ENCODE data around the gene ST6GALNAC3.
"Not testable (repeated sequence)": the region's sequence is repeated elsewhere in the genome, so short reads cannot be mapped to it uniquely, and the experiment has no call there.

Gene ST6GALNAC3

DNA sequence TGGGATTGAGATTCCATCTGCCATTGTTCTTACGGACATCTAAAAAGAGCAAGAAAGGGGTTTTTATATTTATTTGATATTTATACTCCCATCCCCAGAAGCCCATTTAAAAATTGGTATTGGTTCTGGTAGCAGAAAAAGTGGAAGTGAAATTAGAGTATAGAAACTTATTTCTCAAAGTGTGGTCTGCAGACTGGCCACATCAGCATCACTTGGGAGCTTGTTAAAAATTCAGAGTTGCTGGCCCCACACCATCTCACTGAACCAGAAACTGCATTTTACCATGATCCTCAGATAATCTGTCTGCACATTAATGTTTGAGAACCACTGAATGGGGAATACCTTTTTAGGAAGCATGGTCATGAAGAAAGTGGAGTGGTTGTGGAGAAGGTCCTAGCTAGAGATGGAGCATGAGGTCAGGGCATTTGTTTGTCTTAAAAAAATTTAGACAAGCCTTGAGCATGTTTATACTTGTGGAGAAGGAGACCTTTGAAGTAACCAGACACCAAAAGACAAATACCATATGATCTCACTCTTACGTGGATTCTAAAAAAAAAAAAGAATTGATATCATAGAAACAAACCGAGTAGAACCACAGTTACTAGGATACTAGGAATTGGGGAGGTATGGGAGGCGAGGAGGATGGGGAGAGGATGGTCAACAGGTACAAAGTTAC is 116.3 kb downstream of the ST6GALNAC3 start:
- no peak for DNase-seq (ENCODE audit: low spot score)

DNA sequence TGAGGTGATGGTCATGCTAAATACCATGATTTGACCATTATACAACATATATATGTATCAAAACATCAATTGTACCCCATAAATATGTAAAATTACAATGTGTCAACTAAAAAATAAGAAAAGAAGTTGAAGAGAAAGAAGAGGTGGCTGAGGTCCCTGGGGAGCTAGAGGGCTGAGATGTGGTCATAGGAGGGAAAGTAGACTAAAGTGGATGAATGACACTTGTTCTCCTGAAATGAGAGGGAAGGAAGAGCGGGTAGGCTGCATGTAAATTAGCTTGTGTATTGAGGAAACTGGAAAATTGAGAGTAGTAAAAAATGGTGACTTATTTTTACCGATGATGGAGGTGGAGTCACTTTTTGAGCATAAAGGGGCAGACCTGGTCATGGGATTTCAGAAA is 117.0 kb downstream of the ST6GALNAC3 start:
- DNase-seq (ENCODE audit: low spot score): no peak

DNA sequence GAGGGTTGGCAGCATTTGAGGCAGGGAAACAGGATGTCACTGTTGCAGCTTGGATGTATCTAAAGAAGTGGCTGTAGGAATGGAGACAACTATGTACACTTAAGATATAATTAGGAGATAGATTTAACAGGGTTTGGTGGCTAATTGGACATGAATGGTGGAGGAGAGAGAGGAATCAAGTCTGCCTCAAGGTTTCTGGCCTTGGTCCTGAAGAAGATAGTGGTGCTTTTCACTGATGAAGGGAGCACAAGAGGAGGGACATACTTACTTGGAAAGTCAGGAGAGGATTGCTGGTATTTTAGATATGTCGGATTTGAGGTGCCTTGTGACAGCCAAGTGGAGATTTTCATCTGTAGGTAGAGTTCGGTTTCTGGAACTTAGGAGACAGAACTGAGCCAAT is 123.9 kb downstream of the ST6GALNAC3 start:
- DNase-seq (ENCODE audit: low spot score): no peak

DNA sequence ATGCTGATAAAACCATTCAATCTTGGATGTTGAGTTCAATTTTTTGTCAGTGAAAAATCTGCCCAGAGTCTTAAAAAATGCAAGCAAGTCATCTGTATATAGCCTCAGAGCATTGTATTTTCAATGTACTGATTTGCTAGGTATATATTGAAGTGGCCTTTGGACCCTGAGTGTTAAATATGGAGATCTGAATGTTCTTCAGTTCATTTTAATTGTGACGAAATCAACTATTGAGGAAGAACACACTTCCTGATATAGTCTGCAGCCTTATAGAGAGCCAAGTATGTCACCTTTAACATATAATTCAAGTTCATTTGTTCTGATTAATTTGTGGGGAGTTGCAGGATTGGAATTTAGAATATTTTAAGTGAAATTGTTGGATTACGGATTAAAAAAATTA is 128.1 kb downstream of the ST6GALNAC3 start:
- no peak for DNase-seq (ENCODE audit: low spot score)

DNA sequence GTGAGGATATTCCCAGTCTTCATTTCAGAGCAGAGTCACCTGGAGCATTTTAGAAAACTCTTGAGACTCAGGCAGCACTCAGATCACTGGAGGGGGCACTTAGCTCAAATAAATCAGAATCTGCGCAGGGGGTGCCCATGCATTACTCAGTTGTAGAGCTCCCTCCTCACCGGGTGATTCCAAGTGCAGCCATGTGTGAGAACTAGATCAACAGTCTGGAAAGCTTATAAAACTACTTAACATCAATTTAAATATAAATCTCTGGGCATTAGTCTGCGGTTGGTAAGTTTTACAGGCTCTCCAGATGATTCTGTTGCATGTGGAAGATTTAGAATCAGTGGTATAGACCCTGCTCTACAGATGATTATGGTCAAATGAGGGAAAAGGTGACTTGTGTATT is 128.6 kb downstream of the ST6GALNAC3 start:
- peak; percentile 52 for DNase-seq (ENCODE audit: low spot score)

DNA sequence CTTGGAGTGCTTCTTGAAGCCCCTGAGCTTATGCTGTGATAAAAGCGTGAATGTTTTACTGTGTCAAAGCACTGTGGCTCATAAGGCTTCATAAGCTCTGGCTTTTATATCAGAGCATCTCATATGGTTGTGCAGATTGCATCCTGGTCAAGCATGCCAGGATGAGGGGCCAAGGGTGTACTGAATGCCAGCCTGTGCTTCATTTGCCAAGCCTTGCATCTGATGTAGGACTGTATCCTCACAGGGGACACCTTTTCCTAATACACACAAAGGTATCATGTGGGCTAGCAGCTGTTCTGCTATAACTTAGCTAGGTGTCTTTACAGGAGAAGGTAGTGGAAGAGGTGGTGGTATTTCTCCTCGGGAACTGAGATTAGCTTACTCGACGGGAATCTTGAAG is 134.7 kb downstream of the ST6GALNAC3 start:
- DNase-seq (ENCODE audit: low spot score): no peak

DNA sequence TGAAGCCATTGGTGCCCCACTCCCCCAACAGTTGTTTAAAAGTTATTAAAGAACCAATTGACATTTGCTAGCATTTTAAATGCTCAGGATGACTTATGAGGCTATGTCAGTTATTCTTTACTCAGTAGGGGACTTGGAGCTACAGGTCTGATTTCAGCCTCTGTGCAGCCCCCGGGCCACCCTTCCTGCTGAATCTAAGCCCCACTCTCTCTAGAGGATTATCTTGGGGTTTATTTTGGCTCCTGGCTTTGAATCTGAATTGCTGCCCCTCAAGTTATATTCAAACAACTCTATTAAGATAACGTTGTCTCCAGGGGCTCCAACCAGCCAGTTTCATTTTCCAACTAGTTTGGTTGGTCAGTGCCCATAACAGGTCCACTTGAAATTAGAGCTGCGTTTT is 135.1 kb downstream of the ST6GALNAC3 start:
- no peak for DNase-seq (ENCODE audit: low spot score)

DNA sequence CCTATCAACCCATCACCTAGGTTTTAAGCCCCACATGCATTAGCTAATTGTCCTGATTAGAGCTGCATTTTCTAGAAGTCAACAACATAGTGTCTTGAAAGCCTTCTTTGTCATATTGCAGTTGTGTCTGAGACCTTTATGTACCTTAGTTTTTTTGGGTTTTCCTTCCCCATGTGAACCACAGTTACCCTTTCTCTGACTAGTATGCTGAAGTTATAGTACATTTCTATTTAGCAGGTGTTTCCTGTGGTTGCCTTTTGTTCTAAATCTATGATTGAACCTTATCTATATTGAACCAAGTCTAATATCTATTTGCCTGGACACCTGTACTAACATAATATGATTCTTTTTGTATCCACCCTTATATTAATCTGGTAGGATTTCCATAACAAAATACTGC is 135.6 kb downstream of the ST6GALNAC3 start:
- DNase-seq (ENCODE audit: low spot score): no peak

DNA sequence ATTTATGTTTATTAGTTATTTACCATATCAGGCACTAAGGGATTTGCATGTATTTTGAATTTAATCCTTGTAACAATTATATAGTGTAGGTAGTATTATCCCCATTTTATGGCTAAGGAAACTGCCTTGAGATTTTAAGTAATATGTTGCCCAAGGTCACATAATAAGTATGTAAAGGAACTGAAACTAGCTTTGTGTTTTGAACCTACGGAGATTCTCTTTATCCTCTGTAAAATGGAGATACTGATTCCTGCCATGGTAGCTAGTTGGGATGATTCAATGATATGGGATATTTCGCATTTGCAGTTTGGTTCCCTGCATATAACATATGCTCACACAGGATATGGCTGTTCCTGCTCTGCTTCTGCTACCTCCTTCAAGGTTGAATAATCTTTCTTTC is 144.3 kb downstream of the ST6GALNAC3 start:
- no peak for DNase-seq (ENCODE audit: low spot score)

DNA sequence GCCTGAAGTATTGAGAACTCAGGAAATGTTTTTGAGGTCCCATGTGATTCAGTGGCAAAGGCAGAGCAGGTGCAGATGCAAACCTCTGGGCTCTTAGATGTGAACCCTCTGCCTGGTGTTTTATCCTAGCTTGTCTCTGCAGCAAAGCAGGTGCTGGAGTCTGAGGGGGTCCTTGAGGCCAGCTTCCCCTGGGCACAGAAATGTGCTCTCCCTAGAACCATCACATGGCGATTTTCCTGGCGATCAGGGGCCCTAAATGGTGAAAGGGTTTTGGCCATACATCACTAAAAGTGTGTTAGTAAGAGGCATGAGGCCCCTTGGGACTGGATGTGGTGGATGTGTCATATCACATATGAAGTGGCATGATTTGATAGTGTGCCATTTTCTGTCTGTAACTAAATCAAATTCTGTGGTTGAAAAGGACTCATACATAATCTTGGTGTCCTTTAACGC is 144.8 kb downstream of the ST6GALNAC3 start:
- DNase-seq (ENCODE audit: low spot score): no peak

DNA sequence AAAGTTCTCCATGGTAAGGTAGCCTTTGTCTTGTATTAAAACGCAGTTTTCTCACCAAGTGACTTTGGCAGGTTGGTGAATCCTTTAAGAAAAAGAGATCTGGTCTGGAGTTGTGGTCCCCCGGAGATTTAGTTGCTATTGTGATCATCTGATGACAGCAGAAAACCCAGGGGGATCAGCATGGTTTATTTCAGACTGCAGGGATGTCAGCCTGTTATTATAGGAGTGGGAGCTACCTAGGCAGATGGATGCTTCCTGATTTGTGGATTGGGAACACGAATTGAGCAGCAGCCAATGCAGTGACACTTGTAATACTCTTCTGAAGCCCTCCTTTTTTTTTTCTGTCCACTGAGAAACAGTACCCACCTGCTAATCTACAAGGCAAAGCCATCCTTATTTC is 150.2 kb downstream of the ST6GALNAC3 start:
- no peak for DNase-seq (ENCODE audit: low spot score)

DNA sequence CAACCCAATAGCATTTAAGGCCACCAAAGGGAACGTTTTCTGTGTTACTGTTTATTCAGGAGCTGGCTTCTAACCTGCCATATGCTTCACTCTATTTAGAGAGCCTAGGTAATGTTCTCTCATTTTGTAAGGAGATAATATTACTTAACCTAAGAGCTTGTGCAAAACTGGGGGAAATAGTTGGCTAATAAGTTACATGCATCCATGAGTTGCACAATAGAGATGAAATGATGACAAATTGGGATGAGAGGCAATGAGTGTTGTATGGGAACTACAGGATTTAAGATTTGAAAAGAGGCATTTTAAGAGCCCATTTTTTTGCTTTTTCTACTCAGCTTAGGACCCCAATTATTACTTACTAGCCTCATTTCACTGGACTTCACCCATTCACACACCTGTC is 151.0 kb downstream of the ST6GALNAC3 start:
- no peak for DNase-seq (ENCODE audit: low spot score)

DNA sequence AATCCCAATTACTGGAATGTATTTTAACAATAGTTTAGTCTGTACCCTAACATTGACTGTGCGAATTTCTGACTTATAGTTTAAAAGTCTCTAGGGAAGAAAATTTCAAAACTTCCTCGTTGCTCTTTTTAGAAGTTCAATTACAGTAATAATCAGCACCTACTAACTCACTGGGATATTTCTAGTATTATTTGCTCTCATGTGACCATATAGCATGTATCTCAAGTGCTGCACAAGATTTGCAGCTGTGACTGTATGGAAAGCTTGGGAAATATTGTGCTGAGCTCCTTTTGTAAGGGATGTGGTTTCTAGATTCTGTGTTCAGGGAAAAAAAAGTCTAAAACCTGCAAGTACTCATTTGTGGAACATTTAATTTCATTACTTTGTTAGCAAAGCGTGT is 153.1 kb downstream of the ST6GALNAC3 start:
- DNase-seq (ENCODE audit: low spot score): no peak

DNA sequence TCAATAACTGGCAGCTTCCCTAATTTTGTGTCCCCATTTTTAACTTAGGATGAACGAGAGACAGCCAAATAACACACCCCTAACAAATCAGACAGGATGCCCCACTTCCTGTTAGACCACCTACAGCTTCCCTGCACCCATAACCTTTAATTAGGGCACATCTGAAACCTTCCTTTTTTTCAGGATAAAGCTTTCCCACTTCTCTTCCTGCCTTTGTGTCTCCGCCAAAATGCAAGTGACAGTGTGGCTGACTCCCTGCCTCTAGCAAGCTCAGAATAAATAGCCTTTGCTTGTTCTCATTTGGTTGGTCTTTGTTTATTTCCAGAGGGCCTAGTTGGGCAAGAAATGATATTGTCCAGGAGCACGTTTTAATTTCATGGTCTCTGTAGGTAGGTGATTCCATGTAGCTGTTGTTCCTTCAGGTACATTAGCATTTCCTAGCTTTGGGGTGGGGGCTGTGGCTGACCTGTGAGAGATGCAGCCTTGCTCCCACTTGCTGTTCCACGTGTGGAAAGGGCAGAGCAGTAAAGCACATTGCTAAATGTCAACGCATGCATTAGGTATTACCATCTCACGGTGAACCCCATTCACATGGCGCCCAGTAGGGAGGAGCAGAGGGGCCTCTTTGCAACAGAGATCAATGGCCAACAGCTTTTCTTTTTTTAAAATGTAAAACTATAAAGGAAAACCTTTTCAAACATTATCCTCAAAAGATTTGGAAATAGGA is 154.9 kb downstream of the ST6GALNAC3 start:
- DNase-seq (ENCODE audit: low spot score): no peak

DNA sequence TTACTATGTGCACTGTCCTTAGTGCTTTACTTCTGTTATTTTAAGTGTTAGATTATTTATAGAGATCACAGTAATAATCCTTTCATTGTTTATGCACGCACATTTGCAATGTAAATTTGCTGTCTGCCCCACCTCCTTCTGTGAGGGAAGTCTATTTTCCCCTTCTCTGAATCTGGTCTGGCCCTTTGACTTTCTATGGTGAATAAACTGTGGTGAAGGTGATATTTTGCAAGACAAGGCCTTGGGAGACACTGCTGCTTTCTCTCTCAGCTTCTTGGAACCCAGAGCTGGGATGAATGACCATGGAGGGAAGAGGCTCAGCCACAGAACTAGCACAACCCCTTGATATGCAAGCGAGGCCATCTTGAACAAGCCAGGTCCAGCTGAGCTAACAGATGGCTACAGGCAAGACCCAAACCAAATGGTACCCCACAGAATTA is 156.3 kb downstream of the ST6GALNAC3 start:
- DNase-seq (ENCODE audit: low spot score): no peak

DNA sequence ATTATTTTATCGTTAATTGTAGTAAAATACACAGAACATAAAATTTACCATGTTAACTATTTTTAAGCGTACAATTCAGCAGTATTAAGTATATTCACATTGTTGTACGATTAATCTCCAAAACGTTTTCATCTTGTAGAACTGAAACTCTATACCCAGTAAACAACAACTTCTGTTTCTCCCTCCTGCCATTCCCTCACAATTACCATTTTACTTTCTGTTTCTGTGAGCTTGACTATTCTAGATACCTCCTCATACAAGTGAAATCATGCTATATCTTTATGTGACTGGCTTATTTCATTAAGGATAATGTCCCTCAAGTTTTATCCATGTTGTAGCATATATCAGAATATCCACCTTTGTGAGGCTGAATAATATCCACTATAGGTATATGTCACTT is 156.8 kb downstream of the ST6GALNAC3 start:
- DNase-seq (ENCODE audit: low spot score): no peak

DNA sequence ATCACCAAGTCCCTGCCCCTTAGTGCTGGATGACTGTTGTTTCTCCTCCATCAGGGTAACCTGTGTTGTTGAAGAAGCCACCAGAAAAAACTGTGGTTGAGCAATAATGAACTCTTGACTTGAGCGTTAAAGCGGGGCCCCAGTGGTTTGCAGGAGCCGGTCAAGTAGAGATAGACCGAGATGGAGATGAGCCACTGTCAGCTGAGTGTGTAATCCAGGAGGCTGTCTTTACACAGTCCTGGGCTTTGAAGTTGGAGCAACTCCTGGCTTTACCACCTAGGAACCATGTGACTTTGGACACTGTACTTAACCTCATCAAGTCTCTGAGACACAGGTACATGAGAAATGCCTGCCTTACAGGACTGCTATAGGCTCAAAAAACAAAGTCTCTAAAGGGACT is 158.1 kb downstream of the ST6GALNAC3 start:
- DNase-seq (ENCODE audit: low spot score): no peak

DNA sequence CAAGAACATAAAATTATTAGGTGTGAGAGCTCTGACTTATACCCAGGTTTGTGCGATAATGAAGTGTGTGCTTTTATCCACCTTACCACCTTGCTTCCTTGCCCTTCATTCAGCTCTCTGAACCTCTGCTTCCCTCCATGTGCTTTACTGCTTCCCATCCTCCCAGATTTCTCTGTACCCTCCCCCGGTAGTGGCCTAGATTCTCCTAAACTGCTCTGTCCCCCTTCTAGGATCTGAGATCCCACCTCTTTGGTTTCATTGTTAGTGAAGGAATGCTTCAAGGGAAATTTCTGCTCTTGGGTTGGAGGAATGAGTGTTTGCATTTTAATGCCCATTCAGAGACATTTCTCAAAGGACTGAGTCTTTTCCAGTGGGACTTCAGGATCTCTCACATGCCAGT is 159.5 kb downstream of the ST6GALNAC3 start:
- DNase-seq (ENCODE audit: low spot score): no peak

DNA sequence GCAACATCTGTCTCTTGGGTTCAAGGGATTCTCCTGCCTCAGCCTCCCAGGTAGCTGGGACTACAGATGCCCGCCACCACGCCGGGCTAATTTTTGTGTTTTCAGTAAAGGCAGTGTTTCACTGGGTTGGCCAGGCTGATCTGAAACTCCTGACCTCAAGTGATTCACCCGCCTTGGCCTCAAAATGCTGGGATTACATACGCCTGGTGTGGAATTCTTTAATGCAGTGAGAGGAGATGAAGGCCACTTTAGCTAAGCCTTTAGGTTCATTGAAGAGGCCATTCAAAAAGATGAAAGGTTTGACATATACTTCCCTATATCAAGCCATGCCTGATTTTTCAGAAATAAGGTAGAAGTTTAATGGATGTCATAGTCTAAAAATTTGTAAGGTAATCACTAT is 162.7 kb downstream of the ST6GALNAC3 start:
- DNase-seq (ENCODE audit: low spot score): no peak

DNA sequence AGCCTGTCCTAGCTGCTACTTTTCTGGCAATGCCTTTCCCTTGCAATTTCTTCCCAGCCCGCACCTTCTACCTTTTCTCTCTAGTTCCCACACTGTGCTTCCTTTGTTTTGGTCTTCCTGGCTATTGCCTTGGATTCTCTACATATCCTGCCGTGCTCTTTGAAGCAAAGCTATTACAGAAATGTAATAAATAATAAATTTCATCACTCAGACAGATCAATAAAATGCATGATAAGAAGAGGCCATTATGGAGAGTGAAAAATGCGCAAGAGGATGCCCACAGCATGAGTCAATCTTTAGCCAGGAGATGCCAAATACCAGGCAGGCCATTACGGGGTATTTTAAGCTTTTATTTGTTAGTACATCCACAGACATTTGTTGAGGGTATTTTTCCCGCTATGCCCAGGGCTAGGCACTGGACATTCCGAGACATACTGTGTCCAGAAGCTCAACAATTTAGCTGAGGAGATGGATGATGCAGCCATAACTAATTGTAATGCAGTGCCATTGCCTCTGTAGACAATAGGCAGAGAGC is 163.6 kb downstream of the ST6GALNAC3 start:
- no peak for DNase-seq (ENCODE audit: low spot score)

DNA sequence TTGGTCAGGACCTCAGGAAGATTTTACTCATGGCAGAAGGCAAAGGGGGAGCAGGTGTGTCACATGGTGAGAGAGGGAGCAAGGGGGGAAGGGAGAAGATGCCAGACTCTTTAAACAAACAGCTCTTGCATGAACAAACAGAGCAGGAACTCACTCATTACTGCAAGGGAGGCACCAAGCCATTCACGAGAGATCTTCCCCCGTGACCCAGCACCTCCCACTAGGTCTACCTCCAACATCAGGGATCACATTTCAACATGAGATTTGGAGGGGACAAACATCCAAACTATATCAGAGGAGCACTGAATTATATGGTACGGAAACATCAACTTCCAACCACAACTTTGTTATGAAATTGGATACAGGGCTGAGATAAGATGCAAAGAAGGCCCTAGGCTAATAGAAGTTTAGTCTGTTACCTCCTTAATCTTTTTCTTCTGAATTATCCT is 164.9 kb downstream of the ST6GALNAC3 start:
- DNase-seq (ENCODE audit: low spot score): no peak

DNA sequence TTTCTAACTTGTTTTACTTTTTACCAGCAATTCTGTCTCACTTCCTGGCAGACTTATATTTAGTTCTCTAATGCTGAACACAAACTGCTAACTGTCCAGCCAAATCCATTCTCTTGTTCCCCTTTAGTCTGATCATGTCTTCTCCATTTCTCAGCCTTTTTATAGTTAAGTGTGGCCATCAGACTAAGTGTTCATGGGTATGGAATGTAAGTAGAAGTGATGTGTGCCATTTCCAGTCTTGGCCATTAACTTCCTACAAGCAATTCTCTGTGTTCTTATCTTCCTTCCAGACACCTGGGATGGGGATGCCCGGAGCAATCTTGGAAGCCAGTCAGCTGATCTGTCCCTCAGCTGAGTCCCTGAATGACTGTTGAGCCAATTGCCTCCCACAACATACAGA is 165.8 kb downstream of the ST6GALNAC3 start:
- DNase-seq (ENCODE audit: low spot score): peak; percentile 39

DNA sequence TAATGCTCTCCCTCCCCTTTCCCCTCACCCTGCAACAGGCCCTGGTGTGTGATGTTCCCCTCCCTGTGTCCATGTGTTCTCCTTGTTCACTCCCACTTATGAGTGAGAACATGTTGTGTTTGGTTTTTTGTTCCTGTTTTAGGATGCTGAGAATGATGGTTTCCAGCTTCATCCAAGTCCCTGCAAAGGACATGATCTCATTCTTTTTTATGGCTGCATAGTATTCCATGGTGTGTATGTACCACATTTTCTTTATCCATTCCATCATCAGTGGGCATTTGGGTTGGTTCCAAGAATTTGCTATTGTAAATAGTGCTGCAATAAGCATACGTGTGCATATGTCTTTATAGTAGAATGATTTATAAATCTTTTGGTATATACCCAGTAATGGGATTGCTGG is 168.0 kb downstream of the ST6GALNAC3 start:
- DNase-seq (ENCODE audit: low spot score): not testable (repeated sequence)
